Erythroblast (primary cell): ENCODE results near the gene ARMC12.
A peak's percentile ranks its signal among the peaks of the same experiment; 100 is the strongest.

Source experiments
- DNase-seq, 2 experiments: peaks; one replicate each; lab custom pipeline; 2025; lab: John Stamatoyannopoulos, UW
- GATA1 ChIP-seq: IDR thresholded peaks from 2 replicates; pipeline ENCODE4 v1.6.1; 2011; ENCODE audit warnings: low read depth, mild to moderate bottlenecking, control low read depth, low read length, moderate library complexity
- POLR2A ChIP-seq: IDR thresholded peaks from 2 replicates; pipeline ENCODE4 v1.6.1; 2011; ENCODE audit warnings: mild to moderate bottlenecking, low read length

The ARMC12 gene

DNA sequence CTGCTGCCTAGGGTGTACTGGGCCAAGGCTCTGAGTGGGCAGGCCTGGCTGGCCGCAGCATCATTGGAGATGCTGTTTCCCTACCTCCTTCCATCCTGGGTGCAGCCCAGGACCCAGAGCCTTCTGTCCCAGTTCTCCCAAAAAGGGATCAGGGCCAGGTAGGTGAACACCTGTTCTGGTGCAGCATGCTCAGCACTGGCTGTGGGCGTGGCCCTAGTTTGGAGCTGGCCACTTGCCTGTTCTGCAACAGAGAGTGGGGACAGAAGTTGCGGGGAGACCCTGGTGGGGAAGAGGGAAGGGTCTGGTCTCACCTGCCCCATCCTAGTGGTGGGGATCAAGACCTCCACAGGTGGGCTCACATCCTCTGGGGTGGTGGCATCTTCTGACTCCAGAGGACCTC, 1.4 kb upstream of the ARMC12 start:
- no peak for DNase-seq
- TF ChIP-seq GATA1 (no peak), POLR2A (no peak)

DNA sequence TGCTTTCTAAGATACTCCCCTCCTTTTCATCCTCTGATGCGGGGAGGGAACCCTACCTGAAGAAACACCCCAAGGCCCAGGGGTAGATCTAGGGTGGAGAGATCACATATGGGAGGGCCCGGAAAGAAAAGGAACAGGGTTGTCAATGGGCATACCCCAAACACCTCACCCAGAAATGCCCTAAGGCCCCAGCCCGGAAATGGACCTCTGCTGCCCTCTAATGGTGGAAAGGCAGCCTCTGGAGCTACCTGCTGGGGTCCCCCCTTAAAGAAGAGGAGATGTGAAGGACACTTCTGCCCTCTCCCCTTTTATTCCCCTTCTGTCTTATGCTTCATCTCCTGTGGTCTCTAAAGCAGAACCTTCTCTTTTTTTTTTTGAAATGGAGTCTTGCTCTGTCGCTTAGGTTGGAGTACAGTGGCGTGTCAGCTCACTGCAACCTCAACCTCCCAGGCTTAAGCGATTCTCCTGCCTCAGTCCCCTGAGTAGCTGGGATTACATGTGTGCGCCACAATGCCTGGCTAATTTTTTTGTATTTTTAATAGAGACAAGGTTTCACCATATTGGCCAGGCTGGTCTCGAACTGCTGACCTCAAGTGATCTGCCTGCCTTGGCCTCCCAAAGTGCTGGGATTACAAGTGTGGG, 458 bp upstream of the ARMC12 start:
- TF ChIP-seq POLR2A (no peak), GATA1 (no peak)
- DNase-seq: peak; percentile 69 to 87

GRCh38 chr6:35737413-35738211, 780 bp downstream of the ARMC12 start:
- no peak for TF ChIP-seq POLR2A
- no peak for TF ChIP-seq GATA1
- peak; percentile 79 to 84 for DNase-seq

DNA sequence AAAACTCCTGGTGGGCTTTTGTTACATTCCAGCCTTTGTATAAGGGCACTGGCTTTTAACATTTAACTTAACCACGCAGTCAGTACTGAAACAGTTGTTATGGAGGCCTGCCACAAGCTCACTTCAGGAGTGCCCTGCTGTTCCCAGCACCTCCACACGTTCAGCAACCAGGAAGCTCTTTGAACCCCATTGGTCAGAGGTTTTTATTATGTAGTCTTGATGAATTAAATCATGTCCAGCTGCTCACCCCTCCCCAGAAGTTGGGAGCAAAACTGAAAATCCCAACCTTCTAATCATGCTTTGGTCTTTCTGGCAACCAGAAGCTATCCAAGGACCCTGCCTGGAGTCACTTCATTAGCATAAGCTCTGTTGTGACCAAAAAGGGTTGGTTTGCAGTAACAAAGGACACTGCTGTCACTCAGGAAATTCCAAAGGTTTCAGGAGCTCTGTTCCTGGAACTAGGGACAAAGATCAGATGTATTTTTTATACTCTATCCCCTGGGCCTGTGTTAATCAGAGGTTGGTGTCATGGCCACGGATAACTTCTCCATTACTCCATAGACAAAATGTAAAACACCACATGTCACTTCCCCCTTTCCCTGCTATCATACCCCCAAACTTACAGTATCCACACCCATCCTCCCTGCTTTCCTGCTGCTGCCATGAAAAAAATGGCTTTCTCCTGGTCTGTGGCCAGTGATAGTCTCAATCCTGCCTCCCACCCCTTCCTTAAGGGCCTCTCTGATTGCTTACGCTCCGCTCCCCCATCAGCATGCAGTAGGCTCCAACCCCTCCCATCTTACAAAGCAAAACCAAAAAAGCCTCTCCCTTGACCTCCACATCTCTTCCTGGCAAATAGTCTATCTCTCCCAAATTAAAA, 3.1 kb downstream of the ARMC12 start:
- TF ChIP-seq GATA1 (no peak), POLR2A (no peak)
- DNase-seq: no peak

GRCh38 chr6:35742842-35743241, 6.0 kb downstream of the ARMC12 start:
- DNase-seq: no peak
- no peak for TF ChIP-seq POLR2A
- no peak for TF ChIP-seq GATA1

- DNase-seq: no peak
- TF ChIP-seq POLR2A (no peak), GATA1 (no peak)
Measured at GRCh38 chr6:35745509-35745908, 8.7 kb downstream of the ARMC12 start.

DNA sequence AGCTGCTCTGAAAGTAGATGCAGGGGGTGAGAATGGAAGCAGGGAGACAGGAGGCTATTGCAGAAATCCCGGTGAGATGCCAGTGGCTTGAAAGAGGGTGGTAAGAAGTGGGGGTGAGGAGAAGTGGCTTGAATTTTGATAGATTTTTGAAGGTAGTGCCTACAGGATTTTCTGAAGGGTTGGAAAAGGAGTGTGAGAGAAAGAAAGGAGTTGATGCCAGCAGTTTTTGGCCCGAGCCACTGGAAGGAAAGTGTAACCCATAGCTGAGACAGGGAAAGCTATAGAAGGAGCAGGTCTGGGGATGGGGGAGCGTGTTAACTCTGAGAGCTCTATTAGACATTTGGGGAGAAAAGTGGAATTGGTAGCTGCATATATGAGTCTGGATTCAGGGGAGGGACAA, 9.7 kb downstream of the ARMC12 start:
- no peak for DNase-seq
- TF ChIP-seq POLR2A (no peak), GATA1 (no peak)

- TF ChIP-seq GATA1 (no peak), POLR2A (no peak)
- DNase-seq: no peak
Measured at GRCh38 chr6:35747877-35748276, 11.0 kb downstream of the ARMC12 start.

GRCh38 chr6:35750557-35750956, 13.7 kb downstream of the ARMC12 start:
- TF ChIP-seq GATA1 (no peak), POLR2A (no peak)
- DNase-seq: no peak

DNA sequence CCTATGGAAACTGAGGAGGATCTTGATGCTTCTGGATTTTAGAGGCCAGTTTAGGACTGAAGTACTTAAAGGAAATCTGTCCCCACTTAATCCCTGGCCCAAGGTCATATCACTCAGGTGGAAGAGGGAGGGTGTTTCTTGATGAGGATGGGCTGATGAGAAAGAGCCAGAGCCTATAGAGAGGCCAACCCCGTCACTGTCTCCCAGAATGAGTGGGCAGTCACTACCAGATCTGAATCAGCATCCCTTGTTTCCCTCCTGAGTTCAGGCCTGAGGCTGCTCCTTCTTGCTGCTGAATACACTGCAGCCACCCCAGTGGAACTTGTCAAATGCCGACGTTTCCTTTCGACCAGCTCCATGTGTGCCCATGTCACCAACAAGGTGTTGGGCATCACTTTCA, 14.8 kb downstream of the ARMC12 start:
- no peak for DNase-seq
- no peak for TF ChIP-seq GATA1
- TF ChIP-seq POLR2A: no peak

GRCh38 chr6:35752330-35752729, 15.5 kb downstream of the ARMC12 start:
- TF ChIP-seq POLR2A (no peak), GATA1 (no peak)
- DNase-seq: no peak

GRCh38 chr6:35754452-35755277, 17.8 kb downstream of the ARMC12 start:
- DNase-seq: no peak
- TF ChIP-seq POLR2A (no peak), GATA1 (no peak)
